Measurements from ENCODE around the gene AUTS2. TPM values are rescaled to one million over a fixed set of nuclear protein-coding genes. Genes with fewer than 3 reads are reported as not detected.

Gene AUTS2
- total RNA-seq, 1 experiment from 2014 or later, result 256 TPM

DNA sequence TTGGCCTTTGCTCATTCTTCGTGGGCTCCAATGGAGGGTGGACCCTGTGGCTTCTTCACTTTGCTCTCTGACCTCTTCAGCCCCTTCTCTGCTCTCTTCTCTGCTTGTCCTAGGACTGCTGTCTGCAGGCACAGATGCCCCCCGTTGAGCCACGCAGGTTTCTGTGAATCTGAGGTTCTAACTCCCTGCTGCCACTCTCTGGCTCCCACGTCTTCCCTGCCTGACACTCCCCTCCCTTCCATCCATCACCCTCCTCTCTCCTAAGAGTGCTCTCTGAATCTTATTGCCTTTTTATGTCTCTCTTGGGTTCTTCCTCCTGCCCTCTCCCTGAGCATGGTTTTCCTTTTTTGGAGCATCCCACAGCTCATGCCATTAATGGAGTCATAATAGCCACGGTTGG is 1034.1 kb downstream of the AUTS2 start:
- H3K4me1 ChIP-seq (ENCODE audit: insufficient read depth, low read length), result peaks cover 3% of the 10 kb centered on the region; the same call in 1 of the 2 replicates
- H3K4me2 ChIP-seq (ENCODE audit: insufficient read depth, insufficient read length, low read length), result no peak overlapping the region
- H2BK120ac ChIP-seq (ENCODE audit: low read depth, low read length, poor library complexity, severe bottlenecking), result no peak overlapping the region
- H2AK5ac ChIP-seq (ENCODE audit: insufficient read length, low read length), result no peak overlapping the region
- no peak overlapping the region for H3K4ac ChIP-seq (ENCODE audit: low read depth, low read length)
- no peak overlapping the region for H3K56ac ChIP-seq (ENCODE audit: insufficient read length, low read depth, low read length)
- no CpG with 5 or more reads among the region's 5 CpGs for WGBS (ENCODE audit: extremely low coverage, insufficient read length, low lambda C conversion rate)
- H3K14ac ChIP-seq (ENCODE audit: insufficient read depth, low read length), result no peak overlapping the region
- no peak overlapping the region for H3K18ac ChIP-seq (ENCODE audit: insufficient read length, low read depth, low read length)
- no peak overlapping the region for H3K9ac ChIP-seq (ENCODE audit: extremely low read depth, insufficient read length, low read length)
- H3T11ph ChIP-seq (ENCODE audit: low read length), result no peak overlapping the region
- no peak overlapping the region for H2BK20ac ChIP-seq (ENCODE audit: low read depth, low read length, poor library complexity, severe bottlenecking)
- Mint-ChIP-seq H3K9me3 (no peaks in the 10 kb centered on the region; a peak in 1 of 5 replicates), H3K27ac (no peak overlapping the region), H3K4me1 (peaks cover 50 to 52% of the 10 kb centered on the region in 2 experiments), H3K36me3 (ENCODE audit: insufficient read depth in 1 of 3, low read depth in 3 of 3) (peaks cover 0 to 10% (median 3%) of the 10 kb centered on the region in 3 experiments; a peak in 3 of 7 replicates), H3K27me3 (ENCODE audit: low read depth) (peaks cover 73% of the 10 kb centered on the region), H3K4me3 (no peak overlapping the region)
- H3K23me2 ChIP-seq (ENCODE audit: insufficient read length, low read depth, low read length, poor library complexity, severe bottlenecking), result no peaks in the 10 kb centered on the region
- H2BK5ac ChIP-seq (ENCODE audit: insufficient read length, low read length), result no peak overlapping the region
- H2BK12ac ChIP-seq (ENCODE audit: insufficient read length, low read depth, low read length), result no peak overlapping the region
- no peak overlapping the region for H4K5ac ChIP-seq (ENCODE audit: insufficient read length, low read depth, low read length)
- DNase-seq, result no peak
- H4K20me1 ChIP-seq (ENCODE audit: control insufficient read depth, insufficient read depth, insufficient read length), result no peaks in the 10 kb centered on the region
- no peak overlapping the region for H2AFZ ChIP-seq (ENCODE audit: low read length)
- no peaks in the 10 kb centered on the region for H3K79me2 ChIP-seq (ENCODE audit: insufficient read depth, low read length)
- H4K8ac ChIP-seq (replicated peaks; ENCODE audit: insufficient read length, low read depth, low read length), result no peak overlapping the region
- H3K23ac ChIP-seq (ENCODE audit: insufficient read length, low read depth, low read length), result no peak overlapping the region
- H3K27ac ChIP-seq (ENCODE audit: insufficient read length, low read depth, low read length), result no peak overlapping the region
- TF ChIP-seq, protein P1, sequence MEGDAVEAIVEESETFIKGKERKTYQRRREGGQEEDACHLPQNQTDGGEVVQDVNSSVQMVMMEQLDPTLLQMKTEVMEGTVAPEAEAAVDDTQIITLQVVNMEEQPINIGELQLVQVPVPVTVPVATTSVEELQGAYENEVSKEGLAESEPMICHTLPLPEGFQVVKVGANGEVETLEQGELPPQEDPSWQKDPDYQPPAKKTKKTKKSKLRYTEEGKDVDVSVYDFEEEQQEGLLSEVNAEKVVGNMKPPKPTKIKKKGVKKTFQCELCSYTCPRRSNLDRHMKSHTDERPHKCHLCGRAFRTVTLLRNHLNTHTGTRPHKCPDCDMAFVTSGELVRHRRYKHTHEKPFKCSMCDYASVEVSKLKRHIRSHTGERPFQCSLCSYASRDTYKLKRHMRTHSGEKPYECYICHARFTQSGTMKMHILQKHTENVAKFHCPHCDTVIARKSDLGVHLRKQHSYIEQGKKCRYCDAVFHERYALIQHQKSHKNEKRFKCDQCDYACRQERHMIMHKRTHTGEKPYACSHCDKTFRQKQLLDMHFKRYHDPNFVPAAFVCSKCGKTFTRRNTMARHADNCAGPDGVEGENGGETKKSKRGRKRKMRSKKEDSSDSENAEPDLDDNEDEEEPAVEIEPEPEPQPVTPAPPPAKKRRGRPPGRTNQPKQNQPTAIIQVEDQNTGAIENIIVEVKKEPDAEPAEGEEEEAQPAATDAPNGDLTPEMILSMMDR (conservative IDR thresholded peaks at IDR 0.05), result no peak
- no peaks in the 10 kb centered on the region for H3K9me3 ChIP-seq (ENCODE audit: control insufficient read depth, low read depth, low read length)
- no peaks in the 10 kb centered on the region; the same call in 1 of the 2 replicates for H3K27me3 ChIP-seq (ENCODE audit: insufficient read depth, low read length)
- H3K79me1 ChIP-seq (ENCODE audit: insufficient read depth, low read depth, low read length, poor library complexity, severe bottlenecking), result no peaks in the 10 kb centered on the region
- no peak overlapping the region for H4K91ac ChIP-seq (ENCODE audit: insufficient read length, low read depth, low read length)
- H2BK15ac ChIP-seq (ENCODE audit: low read depth, low read length), result no peak overlapping the region

All from H9 (cell line).